Left ventricle myocardium inferior (tissue), 1 donor: ENCODE data around the gene C1orf159. TPM values are rescaled to one million over a fixed set of nuclear protein-coding genes. Genes with fewer than 3 reads are reported as not detected.

Experiments
- DNase-seq: peaks from one replicate; pipeline ENCODE4 v3.0.0-alpha.2; 2020
- H3K27ac ChIP-seq: fragments of 200-600 bp; replicated peaks from 2 replicates; pipeline ENCODE4 v1.8.0; 2021
- H3K27me3 ChIP-seq: fragments of 200-600 bp; 2 replicates; pipeline ENCODE4 v1.8.0; 2021; ENCODE audit warnings: low read depth
- H3K36me3 ChIP-seq: fragments of 200-600 bp; 2 replicates; pipeline ENCODE4 v1.8.0; 2021
- H3K4me1 ChIP-seq: fragments of 200-600 bp; 2 replicates; pipeline ENCODE4 v1.8.0; 2021
- H3K4me3 ChIP-seq: fragments of 200-600 bp; 2 replicates; pipeline ENCODE4 v1.8.0; 2021; ENCODE audit warnings: mild to moderate bottlenecking, moderate library complexity
- H3K9me3 ChIP-seq: fragments of 200-600 bp; replicated peaks from 2 replicates; pipeline ENCODE4 v1.8.0; 2021
- CTCF ChIP-seq: fragments of 200-600 bp; IDR thresholded peaks from 2 replicates; pipeline ENCODE4 v1.8.0; 2021; ENCODE audit warnings: antibody characterized with exemption, mild to moderate bottlenecking, borderline replicate concordance
- intact Hi-C: fragments of 100-400 bp; cut with micrococcal nuclease; formaldehyde crosslinking; loops from one replicate; pipeline ENCODE4 v1.11.0; 2022
- total RNA-seq: library from RNA; stranded (reverse); fragmentation: NEBNext Ultra II Directional; extraction: Animal tissue kit (Norgen Biotek cat#: 25700); gene quantifications from one replicate; pipeline ENCODE4 v1.2.1, GENCODE V29; 2021
- donor health status: DM: no; HTN: yes; CAD: no; lungs with severe emphysema.

Gene C1orf159
- total RNA-seq, 1 donor from 2014 or later = 3.8 TPM

DNA sequence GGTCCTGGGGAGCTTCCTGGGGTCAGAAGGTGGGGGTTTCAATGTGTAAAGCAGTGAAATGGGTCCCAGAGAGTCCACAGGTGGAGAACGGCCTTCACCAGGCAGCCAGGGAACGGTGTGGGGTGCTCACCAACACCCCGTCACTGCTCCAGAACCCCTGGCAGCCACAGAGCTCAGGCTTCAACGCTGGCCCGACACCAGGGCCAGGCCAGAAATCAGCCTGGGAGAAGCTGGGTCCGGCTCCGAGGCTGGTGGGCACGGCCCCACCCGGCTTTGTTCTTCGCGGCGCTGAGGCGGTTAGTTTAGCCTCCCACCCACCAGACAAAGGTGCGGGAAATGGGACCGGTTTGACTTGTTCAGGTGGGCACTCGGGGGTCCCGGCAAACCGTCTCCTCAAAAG lies 24.8 kb upstream of the C1orf159 start:
- intact Hi-C loops = no loop called here
- H3K27me3 ChIP-seq = peaks cover 79% of the 10 kb centered on the region
- no peak for TF ChIP-seq CTCF
- H3K27ac ChIP-seq = no peak overlapping the region
- no peak overlapping the region for H3K4me3 ChIP-seq
- peaks cover 4% of the 10 kb centered on the region for H3K4me1 ChIP-seq
- DNase-seq = no peak
- no peaks in the 10 kb centered on the region for H3K9me3 ChIP-seq
- H3K36me3 ChIP-seq = no peaks in the 10 kb centered on the region

DNA sequence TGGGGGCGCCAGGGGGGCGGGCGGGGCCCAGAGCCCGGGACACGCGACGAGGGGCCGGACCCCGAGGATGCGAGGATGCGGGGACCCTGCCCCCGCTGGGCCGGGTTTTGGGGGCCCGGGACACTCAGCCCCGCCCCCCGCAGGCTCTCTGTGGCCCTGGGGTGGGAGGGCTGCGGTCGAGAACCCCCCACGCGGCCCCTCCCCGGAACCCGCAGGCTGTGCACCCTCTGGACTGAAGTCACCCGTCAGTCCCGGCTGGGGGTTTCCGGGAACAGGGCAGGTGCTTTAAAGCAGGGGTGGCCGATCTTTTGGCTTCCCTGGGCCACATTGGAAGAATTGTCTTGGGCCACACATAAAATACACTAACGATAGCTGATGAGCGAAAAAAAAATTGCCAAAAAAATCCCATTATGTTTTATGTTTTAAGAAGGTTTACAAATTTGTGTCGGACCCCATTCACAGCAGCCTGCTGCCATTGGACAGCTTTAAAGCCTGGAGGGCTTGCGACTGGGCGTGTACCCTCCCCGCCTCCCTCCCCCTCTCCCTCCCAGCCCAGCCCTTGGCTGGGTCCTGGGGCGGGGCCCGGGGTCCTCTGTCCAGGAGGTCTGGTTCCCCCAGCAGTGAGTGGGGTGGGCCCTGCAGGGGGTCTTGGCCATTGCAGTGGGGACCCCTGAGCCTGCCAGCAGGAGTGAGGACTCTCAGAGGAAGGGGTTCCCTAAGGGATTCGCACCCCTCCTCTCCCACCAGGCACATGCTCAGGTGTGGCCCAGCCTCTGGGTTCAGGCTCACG lies 21.6 kb upstream of the C1orf159 start:
- peaks cover 4% of the 10 kb centered on the region for H3K4me1 ChIP-seq
- peaks cover 72% of the 10 kb centered on the region for H3K27me3 ChIP-seq
- TF ChIP-seq CTCF = no peak
- no peak overlapping the region for H3K27ac ChIP-seq
- H3K36me3 ChIP-seq = no peaks in the 10 kb centered on the region
- no peak overlapping the region for H3K4me3 ChIP-seq
- H3K9me3 ChIP-seq = no peaks in the 10 kb centered on the region
- intact Hi-C loops = no loop called here
- no peak for DNase-seq

DNA sequence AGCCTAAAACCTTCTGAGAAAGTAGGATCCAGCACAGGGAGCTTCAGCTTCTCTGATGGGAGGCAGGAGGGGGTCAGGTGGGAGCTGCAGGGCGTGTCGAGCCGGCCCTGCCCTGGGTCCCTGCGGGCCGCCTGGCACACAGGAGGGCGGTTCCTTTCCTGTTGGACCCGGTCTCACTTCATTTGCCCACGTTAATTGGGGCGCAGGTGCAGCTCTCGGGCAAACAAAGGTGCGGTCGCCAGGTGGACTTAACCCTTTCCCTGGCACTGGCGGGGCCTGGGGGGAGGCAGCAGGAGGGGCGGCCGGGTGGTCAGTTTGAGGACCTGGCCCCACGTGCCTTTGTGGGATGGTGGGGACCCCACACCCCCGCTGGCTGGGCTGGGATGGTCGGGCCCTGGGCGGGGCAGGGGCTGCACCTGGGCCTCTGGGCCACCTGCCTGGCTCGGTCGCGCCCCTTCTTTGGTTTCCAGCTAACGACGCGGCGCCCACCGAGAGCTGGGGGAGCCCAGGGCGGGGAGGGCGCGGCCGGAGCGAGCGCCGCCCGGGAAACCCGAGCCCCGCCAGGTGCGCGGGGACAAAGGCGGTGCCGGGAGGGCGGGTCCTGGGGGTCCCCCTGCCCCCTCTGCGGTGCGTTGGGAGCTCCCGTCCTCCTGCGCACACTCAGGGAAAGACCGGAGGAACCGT lies 20.8 kb upstream of the C1orf159 start:
- Histone ChIP-seq H3K27ac (no peak overlapping the region), H3K4me3 (no peak overlapping the region), H3K36me3 (no peaks in the 10 kb centered on the region), H3K4me1 (peaks cover 4% of the 10 kb centered on the region), H3K9me3 (no peaks in the 10 kb centered on the region), H3K27me3 (peaks cover 67% of the 10 kb centered on the region)
- intact Hi-C loops = no loop called here
- no peak for TF ChIP-seq CTCF
- no peak for DNase-seq

DNA sequence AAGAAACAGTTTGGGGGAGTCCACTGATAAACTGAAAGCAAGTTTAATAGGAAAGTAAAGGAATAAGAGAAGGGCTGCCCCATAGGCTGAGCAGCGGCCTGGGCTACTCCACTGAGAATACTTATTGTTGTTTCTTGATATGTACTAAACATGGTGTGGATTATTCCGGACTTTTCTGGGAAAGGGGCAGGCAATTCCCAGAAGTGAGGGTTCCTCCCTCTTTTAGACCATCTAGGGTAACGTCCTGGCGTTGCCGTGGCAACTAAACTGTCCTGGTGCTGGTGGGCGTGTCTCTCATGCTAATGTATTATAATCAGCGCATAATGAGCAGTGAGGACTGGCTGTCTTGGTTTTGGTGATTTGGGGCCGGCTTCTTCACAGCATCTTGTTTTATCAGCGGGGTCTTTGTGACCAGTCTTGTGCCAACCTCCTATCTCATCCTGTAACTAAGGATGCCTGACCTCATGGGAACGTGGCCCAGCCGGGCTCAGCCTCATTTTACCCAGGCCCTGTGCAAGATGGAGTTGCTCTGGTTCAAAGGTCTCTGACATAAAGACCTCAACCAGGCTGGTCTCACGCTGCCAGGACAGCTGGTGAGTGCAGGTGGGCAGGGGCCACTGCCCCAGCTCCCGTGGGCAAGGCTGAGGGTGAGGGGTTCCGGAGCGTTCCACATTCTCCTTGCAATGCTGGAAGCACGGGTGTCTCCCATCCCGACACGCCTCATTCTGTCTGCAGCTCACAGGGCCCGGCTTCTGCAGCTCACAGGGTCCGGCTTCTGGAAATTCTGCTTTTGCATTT lies 19.6 kb upstream of the C1orf159 start:
- Histone ChIP-seq H3K4me3 (no peak overlapping the region), H3K27ac (peak overlapping the region; percentile 56), H3K4me1 (peaks cover 4% of the 10 kb centered on the region), H3K27me3 (peaks cover 60% of the 10 kb centered on the region), H3K9me3 (no peaks in the 10 kb centered on the region), H3K36me3 (no peaks in the 10 kb centered on the region)
- no peak for TF ChIP-seq CTCF
- no peak for DNase-seq
- intact Hi-C loops = no loop called here

DNA sequence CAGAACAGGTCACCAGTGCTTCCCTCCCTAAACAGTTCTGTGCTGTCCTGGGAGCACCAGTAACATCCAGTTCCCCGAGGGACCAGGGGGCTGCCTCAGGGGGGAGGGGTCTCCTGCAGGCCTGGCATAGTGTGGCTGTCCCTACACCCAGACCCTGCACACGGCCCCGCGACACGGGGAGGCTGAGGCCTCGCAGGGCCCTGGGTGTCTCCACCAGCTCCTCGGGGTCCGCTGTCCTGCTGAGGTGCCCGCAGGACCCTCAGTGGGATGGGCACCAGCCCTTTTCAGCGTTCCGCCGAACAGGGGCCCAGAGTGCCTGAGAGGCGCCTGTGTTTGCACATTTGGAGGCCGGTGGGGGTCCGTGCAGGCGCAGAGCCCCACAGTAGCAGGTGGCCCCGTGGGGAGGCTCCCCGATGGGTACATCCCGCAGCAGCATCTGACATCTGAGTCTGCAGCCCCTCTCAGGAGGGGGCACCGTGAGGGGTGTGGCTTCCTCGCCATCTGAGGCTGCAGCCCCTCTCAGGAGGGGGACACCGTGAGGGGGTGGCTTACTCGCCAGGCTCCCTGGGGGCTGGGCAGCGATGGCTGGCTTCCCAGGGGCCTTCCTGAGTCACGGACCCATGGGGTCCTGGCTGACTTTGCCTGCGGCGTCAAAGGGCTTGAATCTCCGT lies 18.5 kb upstream of the C1orf159 start:
- Histone ChIP-seq H3K9me3 (no peaks in the 10 kb centered on the region), H3K4me1 (peaks cover 4% of the 10 kb centered on the region), H3K27me3 (peaks cover 59% of the 10 kb centered on the region), H3K4me3 (no peak overlapping the region), H3K27ac (peak overlapping the region; percentile 56), H3K36me3 (no peaks in the 10 kb centered on the region)
- no peak for DNase-seq
- intact Hi-C loops = no loop called here
- no peak for TF ChIP-seq CTCF
